Measurements from ENCODE around the gene ERGIC1. TPM values are rescaled to one million over a fixed set of nuclear protein-coding genes. Genes with fewer than 3 reads are reported as not detected.
"Not testable (repeated sequence)": the region's sequence is repeated elsewhere in the genome, so short reads cannot be mapped to it uniquely, and the experiment has no call there.

Gene ERGIC1
- total RNA-seq, 1 experiment from 2014 or later, result 98.8 TPM

DNA sequence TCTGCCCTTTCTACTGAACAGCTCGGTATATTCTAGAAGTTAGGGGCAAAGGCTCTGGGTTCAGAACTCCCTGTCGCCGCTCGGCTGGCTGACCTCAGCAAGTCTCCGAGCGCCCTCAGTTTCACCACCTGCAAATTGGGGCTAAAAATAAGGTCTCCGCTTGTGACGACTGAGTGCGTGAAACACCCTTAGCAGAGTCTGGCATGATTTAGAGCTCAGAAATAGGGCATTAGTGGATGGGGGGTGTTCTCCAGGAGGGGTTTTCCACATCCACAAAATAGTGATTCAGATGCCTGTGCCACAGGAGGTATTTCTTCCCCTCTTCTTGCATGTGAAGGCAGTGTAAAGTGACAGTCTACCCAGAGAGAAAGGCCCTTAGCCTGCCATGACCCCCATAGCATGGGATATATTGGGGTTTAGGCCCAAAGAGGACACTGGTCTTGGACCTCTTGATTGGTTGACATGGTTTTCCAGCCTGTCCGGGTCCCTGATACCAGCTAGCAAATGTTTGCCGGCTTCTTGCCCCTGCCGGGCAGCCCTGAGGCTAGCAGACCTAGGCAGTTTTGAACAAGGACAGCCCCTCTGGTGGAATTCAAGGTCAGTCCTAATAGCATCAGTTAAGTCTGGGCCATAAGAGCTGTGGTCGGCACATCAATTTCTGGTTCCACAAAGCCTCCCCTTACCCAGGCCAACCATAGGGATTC, 1.4 kb downstream of the ERGIC1 start:
- H3K4me3 ChIP-seq, result peak overlapping the region; percentile 78
- DNase-seq, result no peak
- H3K36me3 ChIP-seq, result peaks cover 46% of the 10 kb centered on the region
- H3K27me3 ChIP-seq, result no peaks in the 10 kb centered on the region
- no peaks in the 10 kb centered on the region for H3K9me3 ChIP-seq

DNA sequence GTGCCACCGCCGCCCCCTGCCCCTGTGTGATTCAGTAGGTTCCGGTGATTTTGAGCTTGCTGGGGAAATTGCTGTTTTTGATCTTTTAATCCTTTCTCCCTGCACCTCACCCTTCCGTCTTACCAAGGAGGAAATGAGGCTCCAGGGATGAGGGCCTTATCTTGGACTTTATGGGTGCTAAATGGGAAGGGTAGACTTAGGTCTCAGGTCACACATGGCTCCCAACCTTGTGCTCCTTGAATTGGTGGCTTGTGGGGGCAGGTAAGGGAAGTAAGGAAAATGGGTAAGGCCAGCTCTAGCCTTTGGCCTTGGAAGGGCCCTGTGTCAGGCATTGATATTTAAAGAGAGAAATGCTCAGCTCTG, 1.9 kb downstream of the ERGIC1 start:
- Histone ChIP-seq H3K9me3 (no peaks in the 10 kb centered on the region), H3K4me3 (peak overlapping the region; percentile 78)

GRCh38 chr5:172837640-172838039, 3.6 kb downstream of the ERGIC1 start:
- Histone ChIP-seq H3K4me3 (no peak overlapping the region), H3K27me3 (no peaks in the 10 kb centered on the region; the same call in 1 of the 2 replicates)
- no peak for DNase-seq

More for the DNA sequence above, 1.9 kb downstream of the ERGIC1 start:
- no peak for DNase-seq
- peaks cover 52% of the 10 kb centered on the region for H3K36me3 ChIP-seq
- H3K27me3 ChIP-seq, result no peaks in the 10 kb centered on the region

DNA sequence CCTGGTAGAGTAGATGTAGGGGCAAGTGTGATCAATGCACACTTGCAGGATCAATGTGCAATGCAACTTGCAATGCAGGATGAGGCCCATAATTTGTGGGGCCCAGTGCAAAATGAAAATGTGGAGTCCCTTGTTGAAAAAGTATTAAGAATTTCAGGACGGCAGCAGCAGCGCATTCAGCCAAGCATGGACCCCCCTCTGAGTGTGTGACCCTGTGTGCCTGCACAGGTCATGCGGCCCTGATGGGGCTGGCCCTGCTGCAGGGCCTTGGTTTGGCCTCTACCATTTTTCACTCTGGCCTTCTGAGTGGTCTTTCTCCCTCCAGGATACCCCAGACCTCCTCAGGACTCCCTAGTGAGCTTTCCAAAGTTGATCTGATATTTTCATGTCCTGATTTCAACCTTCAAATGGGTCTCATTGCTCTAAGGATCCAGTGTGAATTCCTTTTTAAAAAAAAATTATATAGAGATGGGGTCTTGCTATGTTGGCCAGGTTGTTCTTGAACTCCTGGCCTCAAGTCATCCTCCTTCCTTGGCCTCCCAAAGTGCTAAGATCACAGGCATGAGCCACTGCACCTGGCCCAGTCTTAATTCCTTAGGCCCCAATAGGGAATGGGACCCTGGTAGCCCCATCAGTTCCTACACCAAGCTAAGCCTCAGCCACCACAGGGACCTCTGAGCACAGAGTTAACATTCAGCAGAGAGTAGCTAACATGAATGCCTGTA, 4.3 kb downstream of the ERGIC1 start:
- Histone ChIP-seq H3K9me3 (no peaks in the 10 kb centered on the region), H3K27me3 (no peaks in the 10 kb centered on the region; the same call in 1 of the 2 replicates), H3K36me3 (peaks cover 69% of the 10 kb centered on the region), H3K4me3 (no peak overlapping the region)
- no peak for DNase-seq

More at GRCh38 chr5:172837640-172838039, 3.6 kb downstream of the ERGIC1 start:
- Histone ChIP-seq H3K9me3 (no peaks in the 10 kb centered on the region), H3K36me3 (peaks cover 66% of the 10 kb centered on the region)

DNA sequence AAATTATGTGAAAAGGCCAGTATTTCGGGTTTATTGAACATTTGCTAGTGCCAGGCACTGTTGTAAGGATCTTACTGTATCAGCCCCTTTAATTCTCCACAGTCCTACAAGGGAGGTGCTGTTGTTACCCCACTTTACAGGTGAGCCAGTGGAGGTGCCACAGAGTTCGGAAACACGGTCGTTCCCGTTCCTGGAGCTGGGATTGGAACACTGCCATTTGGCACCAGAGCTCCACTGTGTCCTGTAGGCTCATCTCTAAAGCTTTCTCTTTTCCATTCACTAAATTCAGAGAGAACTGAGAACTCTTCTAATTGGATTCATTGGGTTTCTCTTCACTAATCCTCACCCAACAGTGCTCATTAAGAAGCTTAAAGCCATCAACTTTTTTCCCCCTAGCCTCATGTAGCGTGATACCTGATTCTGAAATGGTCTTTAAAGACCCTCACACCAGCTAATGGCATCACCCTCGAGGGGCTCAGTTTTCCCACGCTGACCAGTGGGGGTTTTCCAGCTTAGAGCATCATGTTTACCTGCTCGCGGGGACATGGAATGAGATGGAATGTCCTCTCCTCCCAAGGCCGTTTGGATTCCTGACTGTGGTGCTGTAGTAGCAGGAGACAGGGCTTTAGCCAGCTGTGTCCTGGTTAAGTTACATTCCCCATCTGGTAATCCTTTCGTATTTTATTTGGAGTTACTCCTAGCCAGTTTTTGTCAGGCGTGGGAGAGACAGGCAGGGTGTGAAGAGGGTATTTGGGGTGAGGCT, 5.8 kb downstream of the ERGIC1 start:
- no peak for DNase-seq
- Histone ChIP-seq H3K4me3 (no peak overlapping the region), H3K9me3 (no peaks in the 10 kb centered on the region), H3K36me3 (peaks cover 84% of the 10 kb centered on the region), H3K27me3 (no peaks in the 10 kb centered on the region; the same call in 1 of the 2 replicates)

DNA sequence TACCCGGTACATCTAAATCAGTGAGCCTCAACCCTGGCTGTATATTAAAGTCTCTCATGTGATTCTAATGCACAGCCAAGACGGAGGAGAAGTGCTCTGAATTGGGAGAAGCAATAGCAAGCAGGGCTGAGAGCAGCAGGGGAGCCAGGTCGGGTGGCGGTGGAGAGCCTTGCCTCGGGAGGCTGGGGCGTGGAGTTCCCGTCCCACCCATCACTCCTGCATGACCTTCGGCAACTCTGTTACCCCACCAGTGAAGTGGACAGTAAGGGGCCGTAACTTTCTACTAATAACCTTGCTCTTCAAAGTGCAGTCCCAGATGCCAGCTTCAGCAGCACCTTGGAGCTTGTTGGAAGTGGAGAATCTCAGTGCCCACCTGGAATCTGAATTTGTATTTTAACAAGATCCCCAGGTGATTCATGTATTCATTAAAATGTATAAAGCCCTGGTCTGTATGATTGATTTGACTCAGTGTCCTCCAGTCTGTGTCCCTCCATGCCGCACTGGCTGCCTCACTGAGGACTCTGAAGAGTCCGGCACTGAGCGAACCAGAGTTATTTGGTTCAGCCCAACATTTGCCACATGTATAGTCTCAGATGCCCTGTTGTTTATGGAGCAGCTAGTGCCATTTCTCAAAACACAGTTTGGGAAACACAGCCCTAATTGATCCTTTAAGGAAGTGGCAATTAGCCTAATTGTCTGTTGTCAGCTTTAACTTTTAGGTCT, 6.5 kb downstream of the ERGIC1 start:
- H3K27me3 ChIP-seq, result no peaks in the 10 kb centered on the region; the same call in 1 of the 2 replicates
- DNase-seq, result no peak
- no peak overlapping the region for H3K4me3 ChIP-seq
- H3K9me3 ChIP-seq, result no peaks in the 10 kb centered on the region
- peaks cover 85% of the 10 kb centered on the region for H3K36me3 ChIP-seq

DNA sequence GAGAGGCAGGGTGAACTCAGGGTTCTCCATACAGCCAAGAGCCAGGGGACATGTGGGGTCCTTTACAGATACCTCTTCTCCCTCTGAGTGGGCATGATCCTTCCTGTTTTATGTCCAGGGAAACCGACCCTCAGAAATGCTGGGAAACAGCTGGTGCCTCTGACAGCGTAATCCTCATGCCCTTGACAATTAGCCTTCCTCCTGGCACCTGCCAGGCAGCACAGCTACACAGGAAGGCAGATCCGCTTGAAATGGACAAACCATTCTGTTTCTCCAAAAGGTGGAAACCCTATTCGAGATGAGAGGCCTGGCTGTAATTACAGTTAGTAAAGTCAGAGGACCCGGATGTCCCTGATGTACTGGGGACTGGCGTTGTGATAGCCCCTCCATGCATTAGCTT, 7.2 kb downstream of the ERGIC1 start:
- no peak for DNase-seq
- no peaks in the 10 kb centered on the region; the same call in 1 of the 2 replicates for H3K27me3 ChIP-seq
- no peaks in the 10 kb centered on the region for H3K9me3 ChIP-seq
- H3K36me3 ChIP-seq, result peaks cover 85% of the 10 kb centered on the region
- no peak overlapping the region for H3K4me3 ChIP-seq

GRCh38 chr5:172843825-172844576, 9.9 kb downstream of the ERGIC1 start:
- Histone ChIP-seq H3K4me3 (no peak overlapping the region), H3K36me3 (peaks cover 64% of the 10 kb centered on the region), H3K9me3 (no peaks in the 10 kb centered on the region), H3K27me3 (no peaks in the 10 kb centered on the region; the same call in 1 of the 2 replicates)
- DNase-seq, result no peak

DNA sequence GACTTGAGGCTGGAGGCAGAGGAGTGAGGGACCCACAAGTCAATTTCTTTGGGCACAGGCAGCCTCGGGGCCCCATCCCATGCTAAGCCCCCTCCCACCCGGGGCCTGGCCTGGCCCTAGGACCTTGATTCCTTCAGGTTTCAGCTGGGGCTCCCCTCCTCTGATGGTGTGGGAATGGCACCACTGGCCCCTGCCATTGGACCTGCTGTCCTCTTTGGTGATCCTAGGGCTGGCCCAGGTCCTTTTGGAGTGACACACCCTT, 10.5 kb downstream of the ERGIC1 start:
- no peaks in the 10 kb centered on the region; the same call in 1 of the 2 replicates for H3K27me3 ChIP-seq
- H3K4me3 ChIP-seq, result no peak overlapping the region
- DNase-seq, result no peak
- H3K36me3 ChIP-seq, result peaks cover 66% of the 10 kb centered on the region
- H3K9me3 ChIP-seq, result no peaks in the 10 kb centered on the region

- Histone ChIP-seq H3K36me3 (peaks cover 64% of the 10 kb centered on the region), H3K27me3 (no peaks in the 10 kb centered on the region; the same call in 1 of the 2 replicates), H3K9me3 (no peaks in the 10 kb centered on the region), H3K4me3 (no peak overlapping the region)
- DNase-seq, result no peak
Observed at GRCh38 chr5:172845154-172845553, 11.1 kb downstream of the ERGIC1 start.

GRCh38 chr5:172845576-172845975, 11.5 kb downstream of the ERGIC1 start:
- no peaks in the 10 kb centered on the region for H3K9me3 ChIP-seq
- DNase-seq, result no peak
- H3K27me3 ChIP-seq, result no peaks in the 10 kb centered on the region; the same call in 1 of the 2 replicates
- H3K4me3 ChIP-seq, result no peak overlapping the region
- peaks cover 63% of the 10 kb centered on the region for H3K36me3 ChIP-seq

- no peak for DNase-seq
- no peak overlapping the region for H3K4me3 ChIP-seq
- H3K36me3 ChIP-seq, result peaks cover 58% of the 10 kb centered on the region
Observed at GRCh38 chr5:172846249-172846648, 12.2 kb downstream of the ERGIC1 start.

GRCh38 chr5:172846677-172847076, 12.6 kb downstream of the ERGIC1 start:
- no peaks in the 10 kb centered on the region for H3K9me3 ChIP-seq
- H3K27me3 ChIP-seq, result no peaks in the 10 kb centered on the region; the same call in 1 of the 2 replicates
- H3K36me3 ChIP-seq, result peaks cover 54% of the 10 kb centered on the region
- no peak for DNase-seq
- H3K4me3 ChIP-seq, result no peak overlapping the region

More at GRCh38 chr5:172846249-172846648, 12.2 kb downstream of the ERGIC1 start:
- no peaks in the 10 kb centered on the region; the same call in 1 of the 2 replicates for H3K27me3 ChIP-seq
- no peaks in the 10 kb centered on the region for H3K9me3 ChIP-seq

GRCh38 chr5:172847584-172847983, 13.5 kb downstream of the ERGIC1 start:
- H3K4me3 ChIP-seq, result not testable (repeated sequence)

GRCh38 chr5:172848419-172848818, 14.4 kb downstream of the ERGIC1 start:
- Histone ChIP-seq H3K36me3 (peaks cover 58% of the 10 kb centered on the region), H3K27me3 (no peaks in the 10 kb centered on the region), H3K9me3 (no peaks in the 10 kb centered on the region), H3K4me3 (no peak overlapping the region)
- no peak for DNase-seq

More at GRCh38 chr5:172847584-172847983, 13.5 kb downstream of the ERGIC1 start:
- H3K9me3 ChIP-seq, H3K27me3 ChIP-seq, DNase-seq: not testable (repeated sequence)
- peaks cover 53% of the 10 kb centered on the region for H3K36me3 ChIP-seq

Data from MG63 (cell line).